PC-3 (cell line): Measurements from ENCODE around the gene ZMYND11.

ENCODE experiments used
- CTCF ChIP-seq: fragments of 300-600 bp; sonication (generic); conservative IDR thresholded peaks from 2 replicates; pipeline ENCODE4 v1.5.1; 2017; ENCODE audit warnings: antibody characterized with exemption, low read depth, mild to moderate bottlenecking, low read length
- EZH2 ChIP-seq: fragments of 300-600 bp; sonication (generic); IDR thresholded peaks from one replicate; pipeline ENCODE4 v1.6.1; 2017; ENCODE audit warnings: antibody characterized with exemption, mild to moderate bottlenecking, low read length; ENCODE audit not compliant: unreplicated experiment

GRCh38 chr10:235915-236314 is 100.7 kb downstream of the ZMYND11 start:
- TF ChIP-seq CTCF (no peak), EZH2 (no peak)
